ENCODE results near the gene MSMB.

DNA sequence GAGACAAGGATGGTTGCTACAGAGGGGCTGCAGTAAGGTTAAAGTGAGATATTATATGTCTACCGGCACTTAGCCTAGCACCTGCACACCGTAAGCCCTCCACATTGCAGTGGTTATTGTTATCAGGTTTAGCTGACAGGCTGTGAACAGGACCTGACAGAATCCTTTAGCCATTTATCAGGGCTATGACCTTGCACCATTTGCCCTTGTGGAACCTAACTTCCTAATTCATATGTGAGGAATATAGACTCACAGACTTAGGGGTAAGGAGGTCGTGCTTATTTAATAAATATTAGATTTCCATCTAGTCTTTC lies 25.8 kb downstream of the MSMB start:
- no peak for TF ChIP-seq CTCF (IDR thresholded peaks at IDR 0.05)
- no peak for TF ChIP-seq POLR2AphosphoS5 (IDR thresholded peaks at IDR 0.05)
